Measurements from ENCODE around the gene BCAS1.

BCAS1 gene

DNA sequence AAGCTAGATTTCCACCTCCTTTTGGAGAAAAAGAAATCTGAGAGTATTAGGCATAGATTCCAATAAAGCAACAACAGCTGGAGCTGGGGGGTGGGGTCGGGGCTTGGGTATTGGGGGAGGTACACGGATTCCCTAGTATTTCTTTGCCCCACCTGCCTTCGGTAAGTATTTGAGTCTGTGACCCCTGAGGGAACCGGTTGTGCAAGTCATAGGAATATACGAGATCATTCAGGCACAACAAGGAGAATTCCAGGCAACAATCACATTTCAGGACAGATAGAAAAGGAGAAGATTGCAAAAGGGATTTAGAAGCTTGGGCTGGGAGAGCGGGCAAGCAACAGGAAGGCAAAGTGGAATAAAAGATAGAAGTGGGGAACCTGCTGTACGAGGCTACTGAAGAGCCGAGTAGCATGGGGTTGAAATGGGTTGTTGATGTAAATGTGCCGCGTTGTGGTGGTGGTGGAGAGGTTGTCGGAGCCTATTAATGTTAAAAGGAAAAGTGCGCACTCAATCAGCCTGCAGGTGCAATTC lies 148.9 kb downstream of the BCAS1 start:
- no peak for DNase-seq

DNA sequence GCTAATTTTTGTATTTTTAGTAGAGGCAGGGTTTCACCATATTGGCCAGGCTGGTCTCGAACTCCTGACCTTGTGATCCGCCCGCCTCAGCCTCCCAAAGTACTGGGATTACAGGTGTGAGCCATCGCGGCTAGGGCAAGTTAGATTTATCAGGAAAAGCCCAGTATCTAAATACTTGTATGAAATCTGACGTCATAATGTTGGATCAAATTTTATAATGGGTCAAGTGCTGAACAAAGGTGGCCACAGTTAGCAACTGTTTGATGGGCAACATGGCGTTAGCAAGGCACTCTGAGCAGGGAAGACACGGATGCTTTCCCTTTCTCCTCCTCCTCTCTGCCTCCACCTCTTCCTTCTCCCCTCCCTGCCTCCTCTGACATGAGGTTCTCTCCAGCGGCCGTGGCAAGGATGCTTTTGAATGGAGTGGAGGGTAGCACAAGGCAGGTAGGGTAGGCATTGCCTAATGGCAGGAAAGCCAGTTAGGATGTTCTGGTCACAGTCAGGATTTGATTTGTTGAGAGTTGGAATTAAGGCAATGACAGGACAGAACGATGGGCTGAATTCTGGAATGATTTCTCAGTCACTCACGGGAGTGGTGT lies 149.6 kb downstream of the BCAS1 start:
- DNase-seq = no peak

GRCh38 chr20:53919886-53920285 lies 150.5 kb downstream of the BCAS1 start:
- DNase-seq = no peak

- no peak for DNase-seq
Observed at GRCh38 chr20:53918949-53919361, 151.4 kb downstream of the BCAS1 start.

DNA sequence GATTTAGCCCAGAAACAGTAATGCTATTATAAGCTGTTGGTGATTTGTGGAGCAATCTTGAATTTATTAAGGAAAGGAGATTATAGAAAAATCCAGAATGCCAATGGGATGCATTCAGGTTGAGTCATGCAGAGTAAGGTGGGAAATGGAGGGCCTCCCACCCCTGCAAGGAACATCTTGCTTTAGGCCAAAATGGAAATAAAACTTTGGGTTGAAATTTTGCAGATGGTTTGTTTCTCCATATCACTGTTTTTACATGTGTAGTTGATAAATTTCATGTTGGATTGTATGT lies 152.4 kb downstream of the BCAS1 start:
- no peak for DNase-seq

DNA sequence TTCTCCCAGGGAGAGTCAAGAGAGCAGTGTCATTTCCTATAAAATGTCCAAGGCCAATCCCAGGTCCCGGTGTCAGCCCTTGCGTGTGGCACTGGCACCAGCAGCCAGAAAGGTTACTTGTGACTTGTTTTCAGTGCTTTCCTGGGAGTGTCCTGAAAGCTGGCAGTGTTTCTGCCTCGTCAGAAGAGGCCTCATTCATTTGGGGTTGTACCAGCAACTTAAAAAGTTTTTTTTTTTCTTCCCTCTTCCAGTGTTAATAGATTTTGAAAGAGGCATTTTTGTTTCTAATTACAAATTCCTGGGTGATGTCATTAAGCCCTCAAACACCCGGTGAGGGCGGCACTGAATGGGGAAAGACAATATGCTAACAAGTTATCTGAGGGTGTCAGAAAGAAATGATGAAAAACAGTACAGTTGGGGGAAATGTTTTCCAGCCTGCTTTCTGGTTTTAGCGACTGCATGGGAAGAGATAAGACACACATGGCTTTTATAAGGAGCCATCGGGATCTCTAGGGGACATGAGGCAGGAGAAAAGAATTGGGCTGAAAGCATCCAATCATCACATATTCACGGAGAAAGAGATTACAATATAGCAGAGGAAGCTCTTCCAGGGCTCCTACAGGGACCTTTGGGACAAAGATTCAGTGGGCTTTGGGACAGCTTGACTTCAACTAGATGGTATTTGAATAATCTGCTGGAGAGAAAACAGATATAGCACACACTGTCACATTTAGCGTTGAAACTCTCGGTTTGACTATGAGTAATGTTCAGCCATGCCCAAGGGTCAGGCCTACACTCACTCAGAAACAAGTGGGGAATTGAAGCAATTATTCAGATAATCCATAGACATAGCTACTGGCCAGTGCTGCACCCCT lies 153.0 kb downstream of the BCAS1 start:
- no peak for DNase-seq

DNA sequence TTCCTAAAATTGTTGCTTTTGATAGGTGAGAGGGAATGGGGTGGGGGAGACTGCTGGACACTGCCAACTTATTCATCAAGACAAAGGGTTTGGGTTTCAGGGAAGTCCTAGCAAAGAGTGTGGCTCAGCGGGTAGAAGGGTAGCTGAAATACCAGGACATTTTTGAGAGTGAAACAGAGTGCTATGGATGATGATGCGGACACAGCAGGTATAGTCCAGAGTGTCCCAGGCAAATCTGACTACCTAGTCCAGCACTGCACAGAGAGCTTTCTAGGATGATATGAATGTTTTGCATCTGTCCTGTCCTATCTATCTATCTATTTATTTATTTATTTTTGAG lies 154.3 kb downstream of the BCAS1 start:
- DNase-seq = no peak

GRCh38 chr20:53915446-53916172 lies 154.8 kb downstream of the BCAS1 start:
- DNase-seq = peak; percentile 97

- DNase-seq = no peak
Observed at GRCh38 chr20:53914781-53915445, 155.5 kb downstream of the BCAS1 start.

DNA sequence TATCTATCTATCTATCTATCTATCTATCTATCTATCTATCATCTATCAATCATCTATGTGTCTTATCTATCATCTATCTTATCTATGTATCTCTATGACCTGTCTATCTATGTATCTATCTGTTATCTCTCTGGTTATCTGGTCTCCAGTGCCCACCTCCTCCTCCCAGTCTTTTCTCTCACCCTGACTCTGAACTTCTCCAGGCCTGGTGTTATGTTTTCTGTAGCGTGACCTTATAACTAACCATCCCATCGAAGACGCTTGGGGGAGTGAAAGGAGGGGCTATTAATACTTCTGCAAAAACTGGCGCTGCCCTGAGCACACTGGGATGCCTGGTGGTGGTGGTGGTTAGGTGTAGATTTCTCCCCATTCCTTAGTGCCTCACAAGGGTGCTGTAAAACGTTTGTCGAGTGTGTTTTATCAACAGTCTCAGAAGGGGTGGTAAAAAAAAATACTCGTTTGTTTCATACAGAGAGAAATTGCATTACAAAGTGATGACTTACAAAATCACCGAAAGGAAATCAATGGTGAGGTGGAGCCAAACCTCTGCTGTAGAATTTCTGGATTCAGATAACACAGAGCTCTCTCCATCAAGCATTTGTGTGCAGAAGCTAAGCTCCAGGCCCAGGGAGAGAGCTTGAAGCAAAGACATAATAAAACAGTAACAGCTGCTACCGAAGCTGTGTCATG lies 156.2 kb downstream of the BCAS1 start:
- no peak for DNase-seq

DNA sequence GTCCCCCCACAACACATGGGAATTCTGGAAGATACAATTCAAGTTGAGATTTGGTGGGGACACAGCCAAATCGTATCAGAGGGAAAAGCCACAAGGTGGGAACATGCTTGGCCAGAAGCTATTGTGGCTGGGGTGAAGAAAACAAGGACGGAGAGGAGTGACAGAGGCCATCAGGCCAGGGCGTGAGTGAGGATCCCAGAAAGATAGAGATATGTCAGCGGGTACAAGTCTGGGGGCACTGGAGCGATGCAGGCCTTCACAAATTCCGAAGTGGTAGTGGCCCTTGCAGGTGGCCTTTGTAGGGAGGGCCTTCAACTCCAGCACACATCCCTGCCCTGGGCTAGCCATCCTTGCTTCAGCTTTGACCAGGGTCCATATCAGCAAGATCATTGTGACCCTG lies 159.1 kb downstream of the BCAS1 start:
- no peak for DNase-seq

GRCh38 chr20:53910351-53911002 lies 159.9 kb downstream of the BCAS1 start:
- no peak for DNase-seq

GRCh38 chr20:53907968-53908751 lies 162.2 kb downstream of the BCAS1 start:
- DNase-seq = no peak

DNA sequence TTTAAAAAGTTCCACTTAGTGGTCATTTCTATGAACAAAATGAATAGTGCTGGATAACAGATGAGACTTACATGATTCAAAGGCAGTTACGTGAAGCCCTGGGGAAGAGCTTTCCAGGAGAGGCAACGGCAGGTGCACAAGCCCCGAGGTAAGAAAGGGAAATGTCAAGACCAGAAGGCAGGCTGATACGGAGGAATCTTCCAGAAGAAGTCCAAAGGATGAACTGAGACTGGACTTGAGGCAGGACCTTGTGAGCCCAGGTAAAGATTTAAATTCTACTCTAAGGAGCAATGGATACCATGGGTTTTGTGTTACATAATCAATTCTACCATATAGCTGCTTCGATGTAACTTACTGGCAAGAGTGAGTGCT lies 164.6 kb downstream of the BCAS1 start:
- no peak for DNase-seq

DNA sequence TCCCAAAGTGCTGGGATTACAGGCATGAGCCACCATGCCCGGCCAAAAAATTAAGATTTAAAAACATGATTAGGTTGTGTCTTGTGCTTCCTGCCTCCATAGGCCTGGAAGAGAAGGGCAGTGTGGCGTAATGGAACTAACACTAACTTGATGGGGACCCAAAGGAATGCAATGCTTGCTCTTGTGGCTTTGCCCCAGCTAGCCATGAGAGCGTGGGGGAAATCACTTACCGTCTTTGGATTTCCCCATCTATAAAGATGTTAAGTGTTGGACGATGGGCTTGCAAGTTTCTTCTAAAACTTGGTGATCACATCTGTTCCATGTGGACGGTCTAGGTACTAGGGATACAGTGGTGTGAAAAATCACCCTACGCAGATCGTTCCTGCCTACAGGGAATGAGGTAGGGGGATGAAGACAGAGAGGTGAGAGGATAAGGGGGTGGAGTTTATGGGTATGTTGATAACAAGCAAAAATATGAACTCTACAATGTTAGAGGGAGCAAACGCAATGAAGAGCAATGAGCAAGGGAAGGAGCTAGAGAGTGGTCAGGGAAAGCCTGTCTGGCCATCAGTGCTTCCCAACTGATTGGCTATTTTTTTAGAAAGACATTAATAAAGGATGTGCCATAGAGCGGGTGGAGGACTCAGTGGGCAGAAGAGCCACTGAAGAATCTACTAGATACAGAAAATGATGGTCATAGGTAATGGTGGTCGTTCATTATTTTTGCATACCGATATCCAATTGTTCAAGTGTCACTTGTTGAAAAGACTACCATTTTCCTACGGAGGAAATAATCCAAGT lies 165.2 kb downstream of the BCAS1 start:
- no peak for DNase-seq

DNA sequence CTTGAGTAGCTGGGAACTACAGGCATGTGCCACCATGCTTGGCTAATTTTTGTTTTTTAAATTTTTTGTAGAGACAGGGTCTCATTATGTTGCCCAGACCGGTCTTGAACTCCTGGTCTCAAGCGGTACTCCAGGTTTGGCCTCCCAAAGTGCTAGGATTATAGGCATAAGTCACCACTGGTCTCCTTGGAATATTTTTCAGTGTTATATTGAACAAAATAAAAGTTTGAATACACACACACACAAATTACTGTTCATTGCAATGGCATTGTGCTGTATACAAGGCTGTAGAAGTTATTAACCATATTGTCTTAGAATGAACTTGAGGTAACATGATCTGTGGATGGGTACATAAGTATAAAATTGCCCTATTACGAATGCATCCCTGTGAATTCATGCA lies 166.1 kb downstream of the BCAS1 start:
- no peak for DNase-seq

DNA sequence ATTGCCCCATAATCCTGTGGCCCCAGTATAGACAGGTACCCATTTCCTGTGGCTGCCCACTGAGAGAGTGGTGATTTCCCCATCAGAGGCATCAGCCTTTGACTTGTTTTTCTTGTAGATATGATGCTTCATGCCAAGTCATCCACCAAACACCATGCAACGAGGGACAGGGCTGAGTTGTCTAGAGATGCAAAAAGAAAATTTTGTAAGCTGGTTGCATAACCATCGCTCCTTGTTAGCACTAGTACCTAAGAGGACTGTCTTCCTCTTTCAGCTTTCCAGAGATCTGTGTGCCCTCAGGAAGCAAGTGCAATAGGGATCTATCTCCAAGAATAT lies 166.8 kb downstream of the BCAS1 start:
- DNase-seq = no peak

DNA sequence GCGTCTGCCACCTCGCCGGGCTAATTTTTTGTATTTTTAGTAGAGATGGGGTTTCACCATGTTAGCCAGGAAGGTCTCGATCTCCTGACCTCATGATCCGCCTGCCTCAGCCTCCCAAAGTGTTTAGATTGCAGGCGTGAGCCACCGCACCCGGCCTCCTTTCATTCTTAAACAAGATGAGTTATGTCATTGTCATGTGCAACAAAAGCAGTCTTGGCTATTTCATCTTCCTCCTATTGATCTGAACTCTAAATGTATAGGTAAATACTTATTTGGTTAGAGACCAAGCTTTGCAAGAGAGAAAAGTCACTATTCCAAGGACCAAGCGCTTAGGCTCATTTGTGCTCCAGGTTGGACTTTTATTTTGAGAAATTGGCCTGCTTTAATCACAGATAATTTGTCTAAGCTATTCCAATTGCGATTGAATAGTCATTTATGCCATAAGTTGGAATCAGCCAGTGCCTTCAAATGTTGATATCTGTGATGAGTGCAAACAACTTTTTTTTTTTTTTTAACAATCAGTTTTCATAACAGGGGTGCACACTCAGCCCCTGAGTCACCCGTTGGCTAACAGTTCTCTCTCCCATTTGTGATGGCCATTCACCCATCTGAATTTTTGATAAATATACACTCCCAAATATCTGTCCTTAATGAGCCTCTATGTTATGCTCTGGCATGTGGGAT lies 167.3 kb downstream of the BCAS1 start:
- DNase-seq = no peak

DNA sequence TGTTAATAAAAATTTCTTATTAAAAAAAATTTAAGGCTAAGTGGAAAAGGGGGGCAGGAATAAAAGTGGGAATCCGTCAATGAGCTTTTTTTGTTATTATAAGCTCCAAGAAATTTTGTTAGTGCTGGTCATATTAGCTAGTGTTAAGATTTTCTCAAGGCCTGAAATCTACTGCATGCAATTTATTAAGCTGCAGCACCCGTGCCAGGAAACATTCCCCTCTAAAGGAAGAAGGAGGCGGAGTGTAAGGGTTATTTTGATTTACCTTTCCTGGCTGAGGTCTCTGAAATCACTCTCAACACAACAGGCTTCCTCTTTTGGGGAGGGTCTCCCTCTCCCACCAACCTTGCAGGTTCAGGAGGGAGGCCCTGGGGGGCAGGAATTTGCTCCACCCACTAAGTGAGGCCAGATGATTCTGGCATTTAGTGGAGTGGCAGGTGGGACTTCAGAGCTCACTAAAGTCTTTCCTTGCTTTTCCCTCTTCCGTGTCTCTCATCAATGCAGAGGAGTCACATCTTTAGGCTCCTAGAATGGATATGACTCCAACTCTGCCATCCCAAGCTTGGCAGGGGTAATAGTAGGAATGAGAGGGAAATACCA lies 168.8 kb downstream of the BCAS1 start:
- no peak for DNase-seq

- no peak for DNase-seq
Observed at GRCh38 chr20:53901064-53901463, 169.3 kb downstream of the BCAS1 start.

All from effector CD8-positive, alpha-beta T cell (primary cell).